Endothelial cell of umbilical vein (primary cell): ENCODE measurements around the gene CCDC136. TPM values are rescaled to one million over a fixed set of nuclear protein-coding genes. Genes with fewer than 3 reads are reported as not detected.

Experiments used
- BruUV-seq: library from RNA; stranded (reverse); fragments of 400-500 nt; replicated peaks from 2 replicates; lab custom pipeline; 2021; lab: Mats Ljungman, UMichigan
- CTCF ChIA-PET: fragments of 300-600, 350-600 bp; sonication (Branson Sonifier 250); formaldehyde crosslinking; loops from one replicate; lab custom pipeline; 2021; ENCODE audit warnings: antibody characterized with exemption, inconsistent platforms; lab: Charles Lee
- POLR2A ChIA-PET: fragments of 300-600, 350-600 bp; sonication (Branson Sonifier 250); formaldehyde crosslinking; loops from one replicate; lab custom pipeline; 2021; ENCODE audit warnings: antibody characterized with exemption, inconsistent platforms; lab: Charles Lee
- DNase-seq: peaks from one replicate; pipeline ENCODE4 v3.0.0-alpha.2; 2011; ENCODE audit warnings: low read depth, low spot score
- FAIRE-seq: peaks from 2 replicates; lab custom pipeline; 2011; peaks lifted over from hg19 to GRCh38; lab: Jason Lieb, UNC
- H2AFZ ChIP-seq: 2 replicates; pipeline ENCODE4 v1.6.0; 2012; ENCODE audit warnings: low read depth, low read length, control low read depth, inconsistent platforms
- H3K27ac ChIP-seq: 2 replicates; pipeline ENCODE4 v1.5.1; 2011; ENCODE audit warnings: low read depth, mild to moderate bottlenecking, control low read depth, low read length, moderate library complexity; ENCODE audit not compliant: insufficient read depth
- H3K27me3 ChIP-seq, 2 experiments: 2 replicates each; pipeline versions ENCODE4 v1.6.0 to v1.6.1; 2011; ENCODE audit warnings: low read length in 2 of 2, mixed read lengths in 1 of 2; ENCODE audit not compliant: control insufficient read depth in 2 of 2, insufficient read depth in 2 of 2
- H3K36me3 ChIP-seq, 2 experiments: 2 replicates in 1 of 2; 3 replicates in 1 of 2; pipeline ENCODE4 v1.5.1; 2011; ENCODE audit warnings: low read length in 2 of 2, mild to moderate bottlenecking in 1 of 2, moderate library complexity in 1 of 2; ENCODE audit not compliant: control insufficient read depth in 2 of 2, insufficient read depth in 2 of 2; ENCODE audit errors: extremely low read depth in 1 of 2
- H3K4me1 ChIP-seq: 3 replicates; pipeline ENCODE4 v1.5.1; 2011; ENCODE audit warnings: mild to moderate bottlenecking, low read length; ENCODE audit not compliant: control insufficient read depth, insufficient read depth; ENCODE audit errors: extremely low read depth
- H3K4me2 ChIP-seq: 2 replicates; pipeline ENCODE4 v1.6.1; 2011; ENCODE audit warnings: low read length, control low read depth, mixed read lengths; ENCODE audit not compliant: insufficient read depth
- H3K4me3 ChIP-seq, 3 experiments: fragments of 200-600 bp in 1 of 3; sonication (generic), shearing (Covaris generic) in 1 of 3; replicated peaks in 1 of 3; 2 replicates each; pipeline ENCODE4 v1.5.1; 2011 to 2016; ENCODE audit warnings: control low read depth in 3 of 3, low read length in 3 of 3, mild to moderate bottlenecking in 2 of 3, inconsistent platforms in 1 of 3, low read depth in 1 of 3, moderate library complexity in 1 of 3; ENCODE audit not compliant: insufficient read depth in 1 of 3
- H3K79me2 ChIP-seq: 2 replicates; pipeline ENCODE4 v1.6.0; 2012; ENCODE audit warnings: low read length, inconsistent platforms; ENCODE audit not compliant: control insufficient read depth, insufficient read depth
- H3K9ac ChIP-seq: replicated peaks from 2 replicates; pipeline ENCODE3; 2011; ENCODE audit warnings: low read length, control low read depth; ENCODE audit not compliant: insufficient read depth; ENCODE audit errors: extremely low read depth
- H3K9me1 ChIP-seq: replicated peaks from 3 replicates; pipeline ENCODE4 v1.6.0; 2011; ENCODE audit warnings: mild to moderate bottlenecking, low read length; ENCODE audit not compliant: control insufficient read depth, insufficient read depth; ENCODE audit errors: extremely low read depth
- H3K9me3 ChIP-seq: replicated peaks from 2 replicates; pipeline ENCODE4 v1.5.1; 2012; ENCODE audit warnings: low read length, inconsistent platforms; ENCODE audit not compliant: control insufficient read depth, insufficient read depth
- H4K20me1 ChIP-seq: replicated peaks from 2 replicates; pipeline ENCODE3; 2011; ENCODE audit warnings: mild to moderate bottlenecking, low read length; ENCODE audit not compliant: control insufficient read depth, insufficient read depth; ENCODE audit errors: extremely low read depth
- CTCF ChIP-seq, 2 donors: IDR thresholded peaks; 1 replicate in 1 of 2; 2 replicates in 1 of 2; pipeline ENCODE4 v1.5.1; 2011; ENCODE audit warnings: low read length in 2 of 2, mild to moderate bottlenecking in 2 of 2, moderate library complexity in 2 of 2, control low read depth in 1 of 2, inconsistent platforms in 1 of 2, low read depth in 1 of 2; ENCODE audit not compliant: insufficient read depth in 1 of 2; ENCODE audit errors: extremely low read depth in 1 of 2
- EZH2 ChIP-seq: IDR thresholded peaks from 2 replicates; pipeline ENCODE4 v1.6.1; 2012; ENCODE audit warnings: borderline replicate concordance, low read depth, mild to moderate bottlenecking, moderate library complexity, low read length, inconsistent platforms; ENCODE audit not compliant: severe bottlenecking
- FOS ChIP-seq: IDR thresholded peaks from 2 replicates; pipeline ENCODE4 v1.6.1; 2011; ENCODE audit warnings: mild to moderate bottlenecking, low read length, moderate library complexity, borderline replicate concordance; ENCODE audit not compliant: insufficient read depth
- GATA2 ChIP-seq: IDR thresholded peaks from 2 replicates; pipeline ENCODE4 v1.7.0; 2011; ENCODE audit warnings: low read depth, mild to moderate bottlenecking, moderate library complexity, mixed read lengths, low read length; ENCODE audit not compliant: insufficient read length, insufficient read depth
- JUN ChIP-seq: IDR thresholded peaks from 2 replicates; pipeline ENCODE4 v1.6.1; 2011; ENCODE audit warnings: borderline replicate concordance, low read depth; ENCODE audit not compliant: insufficient read length, insufficient read depth
- MYC ChIP-seq: IDR thresholded peaks from one replicate; pipeline ENCODE4 v1.6.1; 2011; ENCODE audit warnings: mild to moderate bottlenecking, low read depth, low read length
- POLR2A ChIP-seq: IDR thresholded peaks from 2 replicates; pipeline ENCODE4 v1.6.1; 2012; ENCODE audit warnings: low read depth, mild to moderate bottlenecking, control low read depth, low read length
- POLR2AphosphoS5 ChIP-seq: IDR thresholded peaks from 2 replicates; pipeline ENCODE4 v1.6.1; 2012; ENCODE audit warnings: low read depth, mild to moderate bottlenecking, control low read depth, low read length, moderate library complexity; ENCODE audit not compliant: insufficient read depth
- dilution Hi-C: fragments of 300-500 bp; cut with MboI; formaldehyde crosslinking; loops from one replicate; pipeline ENCODE4 v1.15.0; 2019; ENCODE audit warnings: low sequenced_read_pairs; ENCODE audit not compliant: extremely low pct_ligation_motif_present
- intact Hi-C: fragments of 100-400 bp; cut with micrococcal nuclease; formaldehyde crosslinking; loops from one replicate; pipeline ENCODE4 v1.10.0; 2022
- polyA plus RNA-seq, 4 experiments: library from polyadenylated mRNA; depleted of rRNA in 3 of 4; stranded (reverse) in 3 of 4; unstranded in 1 of 4; fragments of >200 nt; gene quantifications; 2 replicates each; pipeline versions ENCODE4 v1.2.1 to v1.2.3, GENCODE V29; 2011 to 2012; ENCODE audit warnings: missing spikeins in 1 of 4
- total RNA-seq: library from RNA; stranded (reverse); gene quantifications from 2 replicates; pipeline ENCODE4 v1.2.3, GENCODE V29; 2021
- TF ChIP-seq, protein P1 (sequence below): IDR thresholded peaks from 2 replicates; pipeline ENCODE4 v1.6.1; 2011; ENCODE audit not compliant: insufficient read depth, insufficient read length

The CCDC136 gene
- total and polyA plus RNA-seq, 2 donors (not counting 3 experiments of a cell fraction or from before 2014, with no cell fraction given) = 1.8 to 3.3 TPM

GRCh38 chr7:128843938-128844621 is 52.3 kb downstream of the CCDC136 start:
- H3K9ac ChIP-seq = no peak overlapping the region
- H2AFZ ChIP-seq = no peak overlapping the region
- no peaks in the 10 kb centered on the region for H3K79me2 ChIP-seq
- intact Hi-C loops (no loop called here), dilution Hi-C loops (no loop called here)
- H3K4me2 ChIP-seq = no peak overlapping the region
- ChIA-PET CTCF (interaction anchor here (1.2 kb wide), 1 partner anchor 16 kb away, joined by 3 read pairs; no protein-coding TSS in a partner anchor), POLR2A (no interaction called here)
- BruUV-seq = no TSS peak
- H3K9me1 ChIP-seq = no peaks in the 10 kb centered on the region
- H3K4me3 ChIP-seq = no peak overlapping the region
- no peaks in the 10 kb centered on the region for H3K27me3 ChIP-seq
- peaks cover 9 to 71% of the 10 kb centered on the region in 2 experiments for H3K36me3 ChIP-seq
- no peak overlapping the region for H3K27ac ChIP-seq
- H3K4me1 ChIP-seq = no peaks in the 10 kb centered on the region
- no peaks in the 10 kb centered on the region for H4K20me1 ChIP-seq
- TF ChIP-seq, protein P1, sequence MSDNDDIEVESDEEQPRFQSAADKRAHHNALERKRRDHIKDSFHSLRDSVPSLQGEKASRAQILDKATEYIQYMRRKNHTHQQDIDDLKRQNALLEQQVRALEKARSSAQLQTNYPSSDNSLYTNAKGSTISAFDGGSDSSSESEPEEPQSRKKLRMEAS = no peak
- no peak for TF ChIP-seq CTCF (IDR thresholded peaks at IDR 0.05; ENCODE audit: extremely low read depth in 1 of 2, insufficient read depth in 1 of 2, low read depth in 1 of 2, low read length in 2 of 2)
- TF ChIP-seq MYC = no peak
- TF ChIP-seq EZH2 = no peak
- no peak for TF ChIP-seq POLR2AphosphoS5
- no peak for TF ChIP-seq FOS
- TF ChIP-seq POLR2A = no peak
- no peak for TF ChIP-seq JUN
- no peak for TF ChIP-seq GATA2
- FAIRE-seq (no peak), DNase-seq (no peak)
- no peaks in the 10 kb centered on the region for H3K9me3 ChIP-seq
